WTC11 (cell line): ENCODE data around the gene PLEKHN1. TPM values are rescaled to one million over a fixed set of nuclear protein-coding genes. Genes with fewer than 3 reads are reported as not detected.

ENCODE experiments used
- ATAC-seq: fragments of 200-7000 bp; cut with Tn5 transposase; 2 replicates; pipeline ENCODE4 v1.10.0; 2021; ENCODE audit warnings: mild to moderate bottlenecking, moderate library complexity
- CTCF ChIA-PET: fragments of 300-600 bp; sonication (Branson Sonifier 250); formaldehyde crosslinking; loops from one replicate; lab custom pipeline; 2021; ENCODE audit warnings: antibody characterized with exemption; lab: Charles Lee
- POLR2A ChIA-PET: fragments of 350-600 bp; sonication (Branson Sonifier 250); formaldehyde crosslinking; loops from one replicate; lab custom pipeline; 2021; ENCODE audit warnings: antibody characterized with exemption; lab: Charles Lee
- DNase-seq: peaks from one replicate; pipeline ENCODE4 v3.0.0; 2021; ENCODE audit warnings: low spot score
- H3K27ac Mint-ChIP-seq: 2 replicates; pipeline ENCODE4 v1.8.0; 2021; ENCODE audit warnings: mixed read lengths
- H3K27me3 Mint-ChIP-seq: 2 replicates; pipeline ENCODE4 v1.8.0; 2021; ENCODE audit warnings: low read depth, mild to moderate bottlenecking, moderate library complexity, mixed read lengths
- H3K36me3 Mint-ChIP-seq: 2 replicates; pipeline ENCODE4 v1.8.0; 2021; ENCODE audit warnings: mixed read lengths
- H3K4me1 Mint-ChIP-seq: 2 replicates; pipeline ENCODE4 v1.8.0; 2022; ENCODE audit warnings: mixed read lengths
- H3K4me3 Mint-ChIP-seq: 2 replicates; pipeline ENCODE4 v1.8.0; 2021; ENCODE audit warnings: mild to moderate bottlenecking, moderate library complexity, mixed read lengths
- H3K9me3 Mint-ChIP-seq: 2 replicates; pipeline ENCODE4 v1.8.0; 2021; ENCODE audit warnings: mixed read lengths
- ATF1 ChIP-seq: sonication (generic); formaldehyde crosslinking; IDR thresholded peaks from 2 replicates; pipeline ENCODE4 v1.8.1; 2023; ENCODE audit warnings: mild to moderate bottlenecking, moderate library complexity, missing genetic modification reagents
- CBFB ChIP-seq: sonication (generic); formaldehyde crosslinking; IDR thresholded peaks from 2 replicates; pipeline ENCODE4 v1.8.1; 2022; ENCODE audit warnings: mild to moderate bottlenecking, low read depth, missing genetic modification reagents
- CREM ChIP-seq: sonication (generic); formaldehyde crosslinking; IDR thresholded peaks from 2 replicates; pipeline ENCODE4 v1.8.1; 2022; ENCODE audit warnings: mild to moderate bottlenecking, missing genetic modification reagents, moderate library complexity
- EMX1 ChIP-seq: fragments of 250-450 bp; sonication (Bioruptor Pico); IDR thresholded peaks from 2 replicates; pipeline ENCODE4 v1.8.0; 2021; ENCODE audit warnings: mild to moderate bottlenecking
- FOXK1 ChIP-seq: sonication (generic); formaldehyde crosslinking; IDR thresholded peaks from 2 replicates; pipeline ENCODE4 v1.8.0; 2022; ENCODE audit warnings: mild to moderate bottlenecking, moderate library complexity, missing genetic modification reagents
- GABPB1 ChIP-seq: sonication (generic); formaldehyde crosslinking; IDR thresholded peaks from 2 replicates; pipeline ENCODE4 v1.8.1; 2023; ENCODE audit warnings: mild to moderate bottlenecking, missing genetic modification reagents
- IRF2 ChIP-seq: sonication (generic); formaldehyde crosslinking; IDR thresholded peaks from 2 replicates; pipeline ENCODE4 v1.8.0; 2022; ENCODE audit warnings: low read depth, missing genetic modification reagents, borderline replicate concordance
- SP1 ChIP-seq: sonication (generic); formaldehyde crosslinking; conservative IDR thresholded peaks from 2 replicates; pipeline ENCODE4 v1.8.1; 2022; ENCODE audit warnings: missing genetic modification reagents
- TCF7 ChIP-seq: sonication (generic); formaldehyde crosslinking; IDR thresholded peaks from 2 replicates; pipeline ENCODE4 v1.8.0; 2022; ENCODE audit warnings: mild to moderate bottlenecking, low read depth, missing genetic modification reagents, moderate library complexity
- TEAD1 ChIP-seq: sonication (generic); formaldehyde crosslinking; IDR thresholded peaks from 2 replicates; pipeline ENCODE4 v1.8.0; 2022; ENCODE audit warnings: mild to moderate bottlenecking, missing genetic modification reagents
- TEAD4 ChIP-seq: sonication (generic); formaldehyde crosslinking; IDR thresholded peaks from 2 replicates; pipeline ENCODE4 v1.8.0; 2022; ENCODE audit warnings: mild to moderate bottlenecking, missing genetic modification reagents
- ZBTB21 ChIP-seq: sonication (generic); formaldehyde crosslinking; IDR thresholded peaks from 2 replicates; pipeline ENCODE4 v1.8.1; 2023; ENCODE audit warnings: mild to moderate bottlenecking, missing genetic modification reagents, borderline replicate concordance
- ZNF138 ChIP-seq: sonication (generic); formaldehyde crosslinking; conservative IDR thresholded peaks from 2 replicates; pipeline ENCODE4 v1.8.1; 2022; ENCODE audit warnings: mild to moderate bottlenecking, moderate library complexity, missing genetic modification reagents
- ZNF263 ChIP-seq: sonication (generic); formaldehyde crosslinking; IDR thresholded peaks from 2 replicates; pipeline ENCODE4 v1.8.1; 2022; ENCODE audit warnings: low read depth, mild to moderate bottlenecking, moderate library complexity, missing genetic modification reagents
- ZNF423 ChIP-seq: fragments of 250-450 bp; sonication (Bioruptor Pico); IDR thresholded peaks from 2 replicates; pipeline ENCODE4 v2.1.2; 2022; ENCODE audit warnings: mild to moderate bottlenecking, moderate library complexity
- total RNA-seq: library from RNA; stranded (reverse); gene quantifications from 3 replicates; pipeline ENCODE4 v1.2.3, GENCODE V29; 2021
- TF ChIP-seq, protein P1 (sequence below): sonication (generic); formaldehyde crosslinking; IDR thresholded peaks from 2 replicates; pipeline ENCODE4 v1.8.0; 2022; ENCODE audit warnings: mild to moderate bottlenecking, missing genetic modification reagents
- TF ChIP-seq, protein P2 (sequence below): sonication (generic); formaldehyde crosslinking; IDR thresholded peaks from 2 replicates; pipeline ENCODE4 v1.8.0; 2022; ENCODE audit warnings: mild to moderate bottlenecking, missing genetic modification reagents
- TF ChIP-seq, protein P3 (sequence below): sonication (generic); formaldehyde crosslinking; IDR thresholded peaks from 2 replicates; pipeline ENCODE4 v1.8.0; 2023; ENCODE audit warnings: mild to moderate bottlenecking, missing genetic modification reagents
- TF ChIP-seq, protein P4 (sequence below): sonication (generic); formaldehyde crosslinking; IDR thresholded peaks from 2 replicates; pipeline ENCODE4 v1.8.0; 2022; ENCODE audit warnings: missing genetic modification reagents
- TF ChIP-seq, protein P5 (sequence below): sonication (generic); formaldehyde crosslinking; IDR thresholded peaks from 2 replicates; pipeline ENCODE4 v1.8.0; 2022; ENCODE audit warnings: mild to moderate bottlenecking, missing genetic modification reagents
- TF ChIP-seq, protein P6 (sequence below): fragments of 250-450 bp; sonication (Bioruptor Pico); IDR thresholded peaks from 2 replicates; pipeline ENCODE4 v1.9.0; 2021; ENCODE audit warnings: mild to moderate bottlenecking

Gene PLEKHN1
- total RNA-seq, 1 experiment from 2014 or later = 3.4 TPM

DNA sequence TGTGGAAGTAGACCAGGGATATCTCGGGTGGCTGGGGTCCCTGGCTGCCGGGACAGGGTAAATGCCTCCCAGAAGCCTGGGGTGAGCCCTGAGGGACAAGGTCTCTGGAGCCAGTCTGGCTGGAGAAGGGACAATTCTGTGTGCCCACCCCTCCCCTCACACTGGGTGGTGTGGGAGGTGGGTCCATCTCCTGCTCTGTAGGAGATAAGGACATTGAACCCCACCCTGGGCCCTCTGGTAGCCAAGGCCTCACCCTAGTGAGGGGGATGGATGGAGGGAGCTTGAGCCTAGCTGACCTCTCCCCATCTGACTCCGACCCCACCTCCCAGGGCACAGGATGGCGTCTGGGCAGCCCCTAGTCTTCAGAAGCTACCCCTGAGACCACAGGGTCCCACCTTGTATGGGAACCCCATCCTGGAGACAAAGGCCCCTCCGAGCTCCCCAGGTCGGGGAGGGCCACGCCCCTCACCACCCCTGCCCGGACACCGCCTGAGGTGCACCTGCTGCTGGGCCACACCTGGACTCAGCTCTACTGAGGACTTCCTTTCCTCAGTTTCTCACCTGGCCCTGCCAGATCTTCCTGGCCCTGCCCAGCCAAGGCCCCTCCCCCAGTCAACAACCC lies 58.0 kb downstream of the PLEKHN1 start:
- ATAC-seq (no peak), DNase-seq (no peak)
- ChIA-PET CTCF (interaction anchor here (0.7 to 2.8 kb wide), 9 partner anchors 8 to 43 kb away, joined by 3 to 16 read pairs (median 4); no protein-coding TSS in a partner anchor), POLR2A (interaction anchor here (1.5 to 3.6 kb wide), 3 partner anchors 9 to 16 kb away, joined by 4 to 15 read pairs (median 9); no protein-coding TSS in a partner anchor)
- H3K4me3 Mint-ChIP-seq = no peak overlapping the region
- H3K36me3 Mint-ChIP-seq = no peaks in the 10 kb centered on the region
- TF ChIP-seq ZNF138 (CRISPR knock-in tag) (no peak), FOXK1 (0 out of 2 replicates have a peak, but pooled peaks have one; percentile 31)
- H3K9me3 Mint-ChIP-seq = no peaks in the 10 kb centered on the region
- H3K4me1 Mint-ChIP-seq = peaks cover 33% of the 10 kb centered on the region
- H3K27me3 Mint-ChIP-seq = no peaks in the 10 kb centered on the region; the same call in 1 of the 2 replicates
- H3K27ac Mint-ChIP-seq = no peak overlapping the region

DNA sequence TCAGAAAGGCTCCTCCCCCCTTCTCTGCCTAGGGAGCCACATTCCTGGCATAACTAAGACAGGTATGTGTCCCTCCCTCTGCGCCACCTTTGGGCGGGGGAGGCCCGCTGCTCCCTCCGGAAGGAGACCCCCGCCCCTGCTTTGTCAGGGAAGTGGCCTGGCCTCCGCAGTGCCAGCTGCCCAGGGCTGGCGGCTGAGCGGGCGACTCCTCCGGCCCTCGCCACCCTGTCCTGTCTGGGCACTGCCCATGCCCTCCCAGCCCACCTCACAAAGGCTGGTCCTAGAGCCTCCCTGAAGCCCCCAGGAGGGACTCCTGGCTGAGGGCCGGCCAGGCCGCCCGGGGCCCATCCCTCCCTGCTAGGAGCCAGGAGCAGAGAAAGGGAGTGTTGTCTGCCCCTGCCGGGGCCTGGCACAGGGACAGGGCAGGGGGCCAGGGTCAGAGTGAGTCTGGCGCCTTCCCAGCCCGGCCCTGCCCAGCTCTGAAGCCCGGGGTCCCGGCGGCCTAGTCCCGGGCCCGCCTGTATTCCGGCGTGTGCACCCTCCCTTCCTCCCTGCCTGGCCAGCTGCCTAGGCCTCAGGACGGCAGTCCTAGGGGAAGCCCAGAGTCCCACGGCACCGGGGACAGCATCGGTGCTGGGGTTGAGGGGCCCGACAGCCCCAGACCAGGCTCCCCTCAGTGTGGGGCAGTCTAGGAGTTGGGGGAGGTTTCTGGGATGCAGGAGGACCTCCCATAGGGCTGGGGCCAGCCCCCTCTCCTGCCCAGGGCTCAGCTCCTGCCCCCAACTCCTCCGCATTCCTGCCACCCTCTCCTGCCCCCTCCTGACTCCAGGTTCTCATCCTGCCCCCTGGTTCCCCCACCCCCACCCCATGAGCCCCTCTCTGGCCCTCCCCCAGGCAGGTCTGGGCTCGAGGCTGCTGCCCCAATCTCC lies 58.8 kb downstream of the PLEKHN1 start:
- H3K27ac Mint-ChIP-seq = no peak overlapping the region
- no peaks in the 10 kb centered on the region for H3K36me3 Mint-ChIP-seq
- H3K27me3 Mint-ChIP-seq = no peaks in the 10 kb centered on the region; the same call in 1 of the 2 replicates
- ChIA-PET POLR2A (interaction anchor here (1.5 to 3.6 kb wide), 3 partner anchors 9 to 15 kb away, joined by 4 to 15 read pairs (median 9); no protein-coding TSS in a partner anchor), CTCF (interaction anchor here (0.5 to 2.8 kb wide), 10 partner anchors 7 to 119 kb away, joined by 3 to 16 read pairs (median 4); no protein-coding TSS in a partner anchor)
- peaks cover 33% of the 10 kb centered on the region for H3K4me1 Mint-ChIP-seq
- no peaks in the 10 kb centered on the region for H3K9me3 Mint-ChIP-seq
- peak; percentile 73 for ATAC-seq
- no peak overlapping the region for H3K4me3 Mint-ChIP-seq
- DNase-seq = peak; percentile 85
- TF ChIP-seq ZBTB21 (CRISPR knock-in tag) = 0 out of 2 replicates have a peak, but pooled peaks have one; percentile 32
- TF ChIP-seq IRF2 (CRISPR knock-in tag) = no peak
- peak; percentile 81 for TF ChIP-seq SP1
- TF ChIP-seq, protein P1, sequence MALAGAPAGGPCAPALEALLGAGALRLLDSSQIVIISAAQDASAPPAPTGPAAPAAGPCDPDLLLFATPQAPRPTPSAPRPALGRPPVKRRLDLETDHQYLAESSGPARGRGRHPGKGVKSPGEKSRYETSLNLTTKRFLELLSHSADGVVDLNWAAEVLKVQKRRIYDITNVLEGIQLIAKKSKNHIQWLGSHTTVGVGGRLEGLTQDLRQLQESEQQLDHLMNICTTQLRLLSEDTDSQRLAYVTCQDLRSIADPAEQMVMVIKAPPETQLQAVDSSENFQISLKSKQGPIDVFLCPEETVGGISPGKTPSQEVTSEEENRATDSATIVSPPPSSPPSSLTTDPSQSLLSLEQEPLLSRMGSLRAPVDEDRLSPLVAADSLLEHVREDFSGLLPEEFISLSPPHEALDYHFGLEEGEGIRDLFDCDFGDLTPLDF = no peak
- TF ChIP-seq, protein P2, sequence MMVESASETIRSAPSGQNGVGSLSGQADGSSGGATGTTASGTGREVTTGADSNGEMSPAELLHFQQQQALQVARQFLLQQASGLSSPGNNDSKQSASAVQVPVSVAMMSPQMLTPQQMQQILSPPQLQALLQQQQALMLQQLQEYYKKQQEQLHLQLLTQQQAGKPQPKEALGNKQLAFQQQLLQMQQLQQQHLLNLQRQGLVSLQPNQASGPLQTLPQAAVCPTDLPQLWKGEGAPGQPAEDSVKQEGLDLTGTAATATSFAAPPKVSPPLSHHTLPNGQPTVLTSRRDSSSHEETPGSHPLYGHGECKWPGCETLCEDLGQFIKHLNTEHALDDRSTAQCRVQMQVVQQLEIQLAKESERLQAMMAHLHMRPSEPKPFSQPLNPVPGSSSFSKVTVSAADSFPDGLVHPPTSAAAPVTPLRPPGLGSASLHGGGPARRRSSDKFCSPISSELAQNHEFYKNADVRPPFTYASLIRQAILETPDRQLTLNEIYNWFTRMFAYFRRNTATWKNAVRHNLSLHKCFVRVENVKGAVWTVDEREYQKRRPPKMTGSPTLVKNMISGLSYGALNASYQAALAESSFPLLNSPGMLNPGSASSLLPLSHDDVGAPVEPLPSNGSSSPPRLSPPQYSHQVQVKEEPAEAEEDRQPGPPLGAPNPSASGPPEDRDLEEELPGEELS (CRISPR knock-in tag) = no peak
- TF ChIP-seq ZNF263 = no peak
- TF ChIP-seq FOXK1 = 0 out of 2 replicates have a peak, but pooled peaks have one; percentile 1
- TF ChIP-seq TEAD1 = peak; percentile 100
- TF ChIP-seq EMX1 = no peak
- peak; percentile 97 for TF ChIP-seq TEAD4 (CRISPR knock-in tag)
- TF ChIP-seq, protein P3, sequence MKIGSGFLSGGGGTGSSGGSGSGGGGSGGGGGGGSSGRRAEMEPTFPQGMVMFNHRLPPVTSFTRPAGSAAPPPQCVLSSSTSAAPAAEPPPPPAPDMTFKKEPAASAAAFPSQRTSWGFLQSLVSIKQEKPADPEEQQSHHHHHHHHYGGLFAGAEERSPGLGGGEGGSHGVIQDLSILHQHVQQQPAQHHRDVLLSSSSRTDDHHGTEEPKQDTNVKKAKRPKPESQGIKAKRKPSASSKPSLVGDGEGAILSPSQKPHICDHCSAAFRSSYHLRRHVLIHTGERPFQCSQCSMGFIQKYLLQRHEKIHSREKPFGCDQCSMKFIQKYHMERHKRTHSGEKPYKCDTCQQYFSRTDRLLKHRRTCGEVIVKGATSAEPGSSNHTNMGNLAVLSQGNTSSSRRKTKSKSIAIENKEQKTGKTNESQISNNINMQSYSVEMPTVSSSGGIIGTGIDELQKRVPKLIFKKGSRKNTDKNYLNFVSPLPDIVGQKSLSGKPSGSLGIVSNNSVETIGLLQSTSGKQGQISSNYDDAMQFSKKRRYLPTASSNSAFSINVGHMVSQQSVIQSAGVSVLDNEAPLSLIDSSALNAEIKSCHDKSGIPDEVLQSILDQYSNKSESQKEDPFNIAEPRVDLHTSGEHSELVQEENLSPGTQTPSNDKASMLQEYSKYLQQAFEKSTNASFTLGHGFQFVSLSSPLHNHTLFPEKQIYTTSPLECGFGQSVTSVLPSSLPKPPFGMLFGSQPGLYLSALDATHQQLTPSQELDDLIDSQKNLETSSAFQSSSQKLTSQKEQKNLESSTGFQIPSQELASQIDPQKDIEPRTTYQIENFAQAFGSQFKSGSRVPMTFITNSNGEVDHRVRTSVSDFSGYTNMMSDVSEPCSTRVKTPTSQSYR = peak; percentile 83; the same call in 1 of the 2 replicates
- no peak for TF ChIP-seq GABPB1 (CRISPR knock-in tag)
- TF ChIP-seq, protein P4, sequence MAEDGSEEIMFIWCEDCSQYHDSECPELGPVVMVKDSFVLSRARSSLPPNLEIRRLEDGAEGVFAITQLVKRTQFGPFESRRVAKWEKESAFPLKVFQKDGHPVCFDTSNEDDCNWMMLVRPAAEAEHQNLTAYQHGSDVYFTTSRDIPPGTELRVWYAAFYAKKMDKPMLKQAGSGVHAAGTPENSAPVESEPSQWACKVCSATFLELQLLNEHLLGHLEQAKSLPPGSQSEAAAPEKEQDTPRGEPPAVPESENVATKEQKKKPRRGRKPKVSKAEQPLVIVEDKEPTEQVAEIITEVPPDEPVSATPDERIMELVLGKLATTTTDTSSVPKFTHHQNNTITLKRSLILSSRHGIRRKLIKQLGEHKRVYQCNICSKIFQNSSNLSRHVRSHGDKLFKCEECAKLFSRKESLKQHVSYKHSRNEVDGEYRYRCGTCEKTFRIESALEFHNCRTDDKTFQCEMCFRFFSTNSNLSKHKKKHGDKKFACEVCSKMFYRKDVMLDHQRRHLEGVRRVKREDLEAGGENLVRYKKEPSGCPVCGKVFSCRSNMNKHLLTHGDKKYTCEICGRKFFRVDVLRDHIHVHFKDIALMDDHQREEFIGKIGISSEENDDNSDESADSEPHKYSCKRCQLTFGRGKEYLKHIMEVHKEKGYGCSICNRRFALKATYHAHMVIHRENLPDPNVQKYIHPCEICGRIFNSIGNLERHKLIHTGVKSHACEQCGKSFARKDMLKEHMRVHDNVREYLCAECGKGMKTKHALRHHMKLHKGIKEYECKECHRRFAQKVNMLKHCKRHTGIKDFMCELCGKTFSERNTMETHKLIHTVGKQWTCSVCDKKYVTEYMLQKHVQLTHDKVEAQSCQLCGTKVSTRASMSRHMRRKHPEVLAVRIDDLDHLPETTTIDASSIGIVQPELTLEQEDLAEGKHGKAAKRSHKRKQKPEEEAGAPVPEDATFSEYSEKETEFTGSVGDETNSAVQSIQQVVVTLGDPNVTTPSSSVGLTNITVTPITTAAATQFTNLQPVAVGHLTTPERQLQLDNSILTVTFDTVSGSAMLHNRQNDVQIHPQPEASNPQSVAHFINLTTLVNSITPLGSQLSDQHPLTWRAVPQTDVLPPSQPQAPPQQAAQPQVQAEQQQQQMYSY (CRISPR knock-in tag) = no peak
- no peak for TF ChIP-seq TCF7
- TF ChIP-seq CREM = no peak
- no peak for TF ChIP-seq CBFB (CRISPR knock-in tag)
- TF ChIP-seq ZNF423 (CRISPR knock-in tag) = peak; percentile 99
- TF ChIP-seq, protein P5, sequence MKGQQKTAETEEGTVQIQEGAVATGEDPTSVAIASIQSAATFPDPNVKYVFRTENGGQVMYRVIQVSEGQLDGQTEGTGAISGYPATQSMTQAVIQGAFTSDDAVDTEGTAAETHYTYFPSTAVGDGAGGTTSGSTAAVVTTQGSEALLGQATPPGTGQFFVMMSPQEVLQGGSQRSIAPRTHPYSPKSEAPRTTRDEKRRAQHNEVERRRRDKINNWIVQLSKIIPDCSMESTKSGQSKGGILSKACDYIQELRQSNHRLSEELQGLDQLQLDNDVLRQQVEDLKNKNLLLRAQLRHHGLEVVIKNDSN (CRISPR knock-in tag) = 0 out of 2 replicates have a peak, but pooled peaks have one; percentile 10
- TF ChIP-seq ATF1 (CRISPR knock-in tag) = no peak
- TF ChIP-seq, protein P6, sequence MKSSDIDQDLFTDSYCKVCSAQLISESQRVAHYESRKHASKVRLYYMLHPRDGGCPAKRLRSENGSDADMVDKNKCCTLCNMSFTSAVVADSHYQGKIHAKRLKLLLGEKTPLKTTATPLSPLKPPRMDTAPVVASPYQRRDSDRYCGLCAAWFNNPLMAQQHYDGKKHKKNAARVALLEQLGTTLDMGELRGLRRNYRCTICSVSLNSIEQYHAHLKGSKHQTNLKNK = no peak
